Stimulated activated CD4-positive, alpha-beta T cell treated with anti-CD3 and anti-CD28 coated beads, Interleukin-4, amount 100 ng/mL, for 48 hours (primary cell): ENCODE results near the gene SLC22A5.

Experiments used
- DNase-seq, 2 donors: peaks; one replicate each; pipeline ENCODE4 v3.0.0-alpha.2; 2020; ENCODE audit warnings: low read depth in 2 of 2

SLC22A5 gene

GRCh38 chr5:132369474-132370180, at the start of gene SLC22A5:
TSS of gene SLC22A5 (plus strand) at chr5:132369710. CDS start at chr5:132369973, 263 bp downstream.
- DNase-seq = peak; percentile 60 to 61

GRCh38 chr5:132319975-132320374, 49.5 kb upstream of the SLC22A5 start:
- no peak for DNase-seq

DNA sequence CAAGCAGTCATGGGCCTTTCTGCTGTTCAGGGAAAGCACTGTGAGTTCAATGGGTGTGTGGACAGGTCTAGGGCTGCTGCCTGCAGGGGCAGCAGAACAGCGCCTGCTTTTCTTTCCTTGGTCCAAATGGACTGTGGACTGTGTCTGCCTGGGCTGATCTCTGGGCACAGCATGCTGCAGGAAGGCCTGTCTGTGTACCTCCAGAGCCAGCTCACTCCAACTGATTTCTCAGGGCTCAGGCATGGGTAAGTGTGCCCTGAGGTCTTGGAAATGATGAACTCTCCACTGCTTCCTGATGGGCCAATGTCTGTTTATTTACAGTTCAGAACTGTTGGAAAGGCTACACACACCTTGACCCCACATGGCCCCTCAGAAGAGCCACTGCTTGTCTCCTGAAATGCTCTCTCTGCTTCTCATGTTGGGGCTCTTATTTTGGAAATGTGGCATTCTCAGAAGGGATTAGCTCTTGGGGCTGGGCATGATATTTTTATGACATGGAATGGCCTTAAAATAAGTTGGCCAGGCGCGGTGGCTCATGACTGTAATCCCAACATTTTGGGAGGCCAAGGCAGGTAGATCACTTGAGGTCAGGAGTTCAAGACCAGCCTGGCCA, 48.3 kb upstream of the SLC22A5 start:
- no peak for DNase-seq

DNA sequence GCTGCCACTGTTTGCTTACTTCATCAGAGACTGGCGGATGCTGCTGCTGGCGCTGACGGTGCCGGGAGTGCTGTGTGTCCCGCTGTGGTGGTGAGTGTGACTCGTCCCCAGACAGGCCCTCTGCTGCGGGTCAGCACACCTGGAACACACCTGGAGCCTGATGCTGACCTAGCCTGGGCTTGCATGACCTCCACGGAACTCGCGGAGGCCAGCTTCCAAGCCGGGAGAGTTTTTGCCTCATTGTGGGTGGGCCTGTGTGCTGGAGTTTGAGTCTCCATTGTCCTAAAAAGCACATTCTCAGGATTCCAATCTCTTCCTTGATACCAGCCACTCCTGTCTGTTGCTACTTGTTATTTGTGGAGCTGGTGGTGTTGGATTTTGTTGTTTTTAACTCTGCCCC, 47.2 kb upstream of the SLC22A5 start:
- no peak for DNase-seq

GRCh38 chr5:132323202-132323601, 46.3 kb upstream of the SLC22A5 start:
- DNase-seq = no peak

DNA sequence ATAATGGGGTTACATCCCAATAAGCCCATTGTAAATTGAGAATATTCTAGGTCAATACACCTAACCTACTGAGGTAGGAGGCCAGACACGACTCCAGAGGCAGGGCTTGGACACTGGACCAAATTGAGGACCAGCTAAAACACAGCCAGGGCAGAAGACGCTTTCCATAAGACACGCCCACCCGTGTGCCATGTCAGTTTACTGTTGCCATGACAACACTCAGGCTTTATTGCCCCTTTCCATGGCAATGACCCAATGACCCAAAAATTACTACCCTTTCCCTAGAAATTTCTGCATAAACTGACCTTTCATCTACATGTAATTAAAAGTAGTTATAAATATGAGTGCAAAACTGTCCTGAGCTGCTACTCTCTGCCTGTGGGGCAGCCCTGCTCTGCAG, 43.8 kb upstream of the SLC22A5 start:
- no peak for DNase-seq

GRCh38 chr5:132327252-132327955, 42.1 kb upstream of the SLC22A5 start:
- no peak for DNase-seq

DNA sequence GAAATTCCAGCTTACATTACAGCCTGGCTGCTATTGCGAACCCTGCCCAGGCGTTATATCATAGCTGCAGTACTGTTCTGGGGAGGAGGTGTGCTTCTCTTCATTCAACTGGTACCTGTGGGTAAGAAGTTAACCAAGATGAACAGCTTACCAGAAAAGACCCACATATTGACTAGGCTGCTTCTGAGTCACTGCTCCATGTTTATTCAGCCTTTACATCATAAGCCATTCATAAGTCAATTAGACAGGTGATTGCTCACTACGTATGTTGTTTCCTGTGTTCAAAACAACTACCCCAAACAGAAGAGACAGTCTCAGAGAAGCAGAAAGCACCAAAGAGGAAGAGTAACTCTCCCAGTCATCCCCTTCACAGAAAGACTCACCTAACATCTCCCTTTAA, 34.7 kb upstream of the SLC22A5 start:
- DNase-seq = no peak

DNA sequence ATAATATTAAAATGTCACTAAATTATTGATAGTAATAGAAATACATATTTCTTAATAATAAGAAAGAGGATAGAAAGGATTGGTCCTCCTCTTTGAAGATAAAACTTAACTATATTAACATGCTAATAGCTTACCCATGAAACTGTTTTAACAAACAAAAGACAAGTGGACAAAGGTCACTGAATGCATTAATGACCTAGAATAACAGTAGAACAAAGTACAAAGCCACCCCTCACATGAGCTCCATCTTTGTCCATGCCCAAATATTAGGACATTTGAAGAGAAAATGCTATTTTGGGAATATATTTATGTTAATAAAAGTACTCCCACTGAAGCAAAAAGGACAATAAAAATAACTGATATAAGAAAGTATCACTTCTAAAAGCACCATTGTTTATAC, 34.1 kb upstream of the SLC22A5 start:
- DNase-seq = no peak

DNA sequence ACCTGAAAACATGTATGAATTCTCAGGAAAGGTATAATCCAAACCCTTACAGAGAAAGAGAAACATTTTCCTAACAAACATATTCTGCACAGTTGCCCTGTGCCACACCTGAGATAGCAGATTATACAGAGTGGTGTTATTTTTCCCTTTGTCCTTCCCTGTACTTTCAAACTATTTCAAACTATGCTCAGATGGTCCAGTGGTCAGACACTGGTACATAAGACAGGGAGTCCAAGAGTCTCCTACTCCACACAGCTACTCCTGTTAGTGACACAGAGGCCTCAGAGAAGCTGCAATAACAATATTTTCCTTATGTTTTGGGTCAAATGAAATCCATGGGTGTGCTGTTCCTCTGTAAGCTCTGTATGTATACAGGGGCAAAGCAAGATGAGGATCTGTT, 30.0 kb upstream of the SLC22A5 start:
- no peak for DNase-seq

GRCh38 chr5:132342291-132343180, 27.0 kb upstream of the SLC22A5 start:
- DNase-seq = no peak

DNA sequence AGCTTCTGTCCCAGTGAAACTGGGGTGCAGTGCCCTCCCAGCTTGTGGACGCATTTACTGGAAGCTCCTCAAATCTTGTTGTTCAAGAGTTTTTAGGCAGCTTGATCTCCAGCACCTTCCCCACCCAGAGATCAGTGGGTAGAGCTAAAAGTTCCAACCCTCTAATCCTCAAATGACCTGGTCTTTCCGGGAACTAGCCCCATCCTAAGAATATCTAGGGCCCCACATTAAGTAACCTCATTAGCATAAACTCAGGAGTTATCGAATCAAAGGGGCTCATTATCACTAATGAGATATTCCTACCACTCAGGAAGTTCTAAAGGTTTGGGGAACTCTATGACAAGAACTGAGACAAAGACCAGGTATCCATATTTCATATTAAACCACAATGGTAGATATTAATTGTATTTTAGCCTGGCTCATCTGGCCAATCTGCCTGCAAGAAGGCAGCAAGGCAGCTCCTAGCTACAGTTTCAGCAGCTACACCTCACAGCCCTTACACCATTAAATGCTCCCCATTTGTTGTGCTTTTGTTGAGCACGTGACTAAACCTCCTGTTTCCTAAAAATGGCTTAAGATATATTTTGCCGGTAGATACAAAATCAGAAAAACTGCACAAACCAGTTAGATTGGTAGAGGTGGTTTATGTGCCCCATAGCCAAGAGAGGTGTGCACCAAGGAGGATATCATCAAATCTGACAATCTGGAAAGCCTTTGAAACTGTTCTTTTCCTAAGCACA, 24.6 kb upstream of the SLC22A5 start:
- DNase-seq = no peak

- no peak for DNase-seq
Observed at GRCh38 chr5:132353486-132353995, 16.0 kb upstream of the SLC22A5 start.

DNA sequence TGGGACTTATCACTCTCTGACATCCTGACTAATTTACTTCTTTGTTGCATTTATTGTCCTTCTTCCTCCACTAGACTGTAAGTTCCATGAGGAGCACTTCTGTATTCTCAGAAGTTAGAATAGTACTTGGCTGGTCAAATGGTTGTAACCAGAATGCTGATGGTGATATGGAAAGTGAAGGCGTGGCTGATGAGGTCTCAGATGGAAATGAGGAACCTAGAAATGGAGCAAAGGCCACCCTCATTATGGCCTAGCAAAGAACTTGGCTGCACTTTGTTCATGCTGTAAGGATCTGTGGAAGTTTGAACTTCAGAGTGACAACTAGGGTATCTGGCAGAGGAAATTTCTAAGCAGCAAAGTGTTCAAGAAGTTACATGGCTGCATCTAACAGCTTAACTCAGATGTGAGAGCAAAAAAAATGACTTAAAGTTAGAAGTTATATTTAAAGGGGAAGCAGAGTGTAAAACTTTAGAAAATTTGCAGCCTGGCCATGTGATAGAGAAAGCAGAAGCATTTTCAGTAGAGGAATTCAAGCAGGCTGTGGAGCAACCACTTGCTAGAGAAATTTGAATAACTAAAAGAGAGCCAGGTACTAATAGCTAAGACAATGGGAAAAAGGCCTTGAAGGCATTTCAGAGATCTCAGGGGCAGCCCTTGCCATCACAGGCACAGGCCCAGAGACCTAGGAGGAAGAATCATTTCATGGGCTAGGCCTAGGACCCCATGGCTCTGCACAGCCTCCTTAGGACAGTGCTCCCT, 14.9 kb upstream of the SLC22A5 start:
- no peak for DNase-seq

- no peak for DNase-seq
Observed at GRCh38 chr5:132355140-132355765, 14.3 kb upstream of the SLC22A5 start.

GRCh38 chr5:132358775-132359174, 10.7 kb upstream of the SLC22A5 start:
- DNase-seq = no peak

- no peak for DNase-seq
Observed at GRCh38 chr5:132362086-132362485, 7.4 kb upstream of the SLC22A5 start.

GRCh38 chr5:132363431-132364112, 5.9 kb upstream of the SLC22A5 start:
- no peak for DNase-seq

DNA sequence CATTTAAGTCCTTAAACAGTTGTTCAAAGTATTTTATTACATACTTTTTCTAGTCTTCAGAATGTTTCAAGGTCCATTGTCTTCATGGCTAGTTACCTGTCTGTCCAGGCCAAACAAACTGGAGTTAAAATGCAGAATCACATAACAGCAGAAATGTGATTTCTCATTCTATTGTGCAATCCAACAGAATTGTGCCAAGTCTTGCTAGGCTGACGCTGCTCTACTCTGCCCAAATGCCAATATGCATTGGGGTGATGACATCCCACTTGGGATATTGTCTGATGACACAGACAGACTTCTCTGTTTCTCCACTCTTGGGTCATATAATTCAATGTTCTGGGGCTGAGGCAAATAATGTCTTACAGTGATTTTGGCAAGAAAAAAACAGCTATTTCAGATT, 5.2 kb upstream of the SLC22A5 start:
- no peak for DNase-seq
